CD14-positive monocyte (primary cell): ENCODE data around the gene GNAS. TPM values are rescaled to one million over a fixed set of nuclear protein-coding genes. Genes with fewer than 3 reads are reported as not detected.

Experiments used
- DNase-seq, 3 donors: peaks; one replicate each; pipeline ENCODE4 v3.0.0-alpha.2; 2011 to 2022
- H2AFZ ChIP-seq: 2 replicates; pipeline ENCODE4 v1.6.0; 2012; ENCODE audit warnings: mild to moderate bottlenecking, low read depth, low read length, inconsistent platforms; ENCODE audit not compliant: insufficient read depth, poor library complexity, severe bottlenecking
- H3K27ac ChIP-seq, 2 donors: 1 replicate in 1 of 2; 2 replicates in 1 of 2; pipeline ENCODE4 v1.5.1; 2012 to 2013; ENCODE audit warnings: low read length in 2 of 2, control low read depth in 1 of 2, inconsistent platforms in 1 of 2, low read depth in 1 of 2, mild to moderate bottlenecking in 1 of 2
- H3K27me3 ChIP-seq, 2 donors: one replicate each; pipeline versions ENCODE4 v1.6.0 to v1.6.1; 2011 to 2013; ENCODE audit warnings: low read length in 2 of 2; ENCODE audit not compliant: control insufficient read depth in 2 of 2, insufficient read depth in 2 of 2
- H3K36me3 ChIP-seq, 2 donors: replicated peaks in 1 of 2; 1 replicate in 1 of 2; 2 replicates in 1 of 2; pipeline versions ENCODE4 v1.5.1 to v1.6.1; 2012 to 2013; ENCODE audit warnings: low read length in 2 of 2, control low read depth in 1 of 2, inconsistent platforms in 1 of 2, mild to moderate bottlenecking in 1 of 2; ENCODE audit not compliant: insufficient read depth in 2 of 2, control insufficient read depth in 1 of 2
- H3K4me1 ChIP-seq, 2 donors: 1 replicate in 1 of 2; 2 replicates in 1 of 2; pipeline versions ENCODE4 v1.5.1 to v1.6.1; 2012 to 2013; ENCODE audit warnings: low read length in 2 of 2, control low read depth in 1 of 2, inconsistent platforms in 1 of 2, mild to moderate bottlenecking in 1 of 2, moderate library complexity in 1 of 2; ENCODE audit not compliant: insufficient read depth in 2 of 2, control insufficient read depth in 1 of 2
- H3K4me2 ChIP-seq: replicated peaks from 2 replicates; pipeline ENCODE3; 2012; ENCODE audit warnings: low read length, moderate library complexity, mild to moderate bottlenecking; ENCODE audit not compliant: poor library complexity, severe bottlenecking; ENCODE audit errors: extremely low read depth
- H3K4me3 ChIP-seq, 3 experiments: fragments of 200-600 bp in 1 of 3; sonication (generic) in 1 of 3; replicated peaks in 1 of 3; 1 replicate in 2 of 3; 2 replicates in 1 of 3; pipeline ENCODE4 v1.5.1; 2011 to 2013; ENCODE audit warnings: low read length in 3 of 3, mild to moderate bottlenecking in 3 of 3, control low read depth in 2 of 3, low read depth in 2 of 3, inconsistent platforms in 1 of 3, moderate library complexity in 1 of 3
- H3K79me2 ChIP-seq: 2 replicates; pipeline ENCODE4 v1.6.0; 2012; ENCODE audit warnings: mild to moderate bottlenecking, control low read depth, inconsistent platforms, low read length, moderate library complexity; ENCODE audit not compliant: insufficient read depth
- H3K9ac ChIP-seq: 2 replicates; pipeline ENCODE4 v1.6.0; 2017; ENCODE audit warnings: low read length, mild to moderate bottlenecking; ENCODE audit not compliant: insufficient read depth, poor library complexity, severe bottlenecking
- H3K9me3 ChIP-seq, 2 donors: replicated peaks in 1 of 2; 1 replicate in 1 of 2; 2 replicates in 1 of 2; pipeline versions ENCODE4 v1.5.1 to v1.6.1; 2012 to 2013; ENCODE audit warnings: low read length in 2 of 2, control low read depth in 1 of 2; ENCODE audit not compliant: control insufficient read depth in 1 of 2, insufficient read depth in 1 of 2
- H4K20me1 ChIP-seq: 2 replicates; pipeline ENCODE4 v1.6.0; 2012; ENCODE audit warnings: mild to moderate bottlenecking, low read length, control low read depth, moderate library complexity; ENCODE audit not compliant: insufficient read depth
- H3K27ac Mint-ChIP-seq, 7 donors: one replicate each; pipeline ENCODE4 v1.8.0; 2020; ENCODE audit warnings: mild to moderate bottlenecking in 7 of 7, mixed read lengths in 7 of 7, moderate library complexity in 6 of 7, inconsistent platforms in 2 of 7
- H3K27me3 Mint-ChIP-seq, 3 donors: one replicate each; pipeline ENCODE4 v1.8.0; 2021 to 2022; ENCODE audit warnings: low read depth in 3 of 3, mild to moderate bottlenecking in 3 of 3, mixed read lengths in 3 of 3, moderate library complexity in 3 of 3, inconsistent platforms in 1 of 3
- H3K36me3 Mint-ChIP-seq, 2 donors: one replicate each; pipeline ENCODE4 v1.8.0; 2020; ENCODE audit warnings: mixed read lengths in 2 of 2, inconsistent platforms in 1 of 2, mild to moderate bottlenecking in 1 of 2
- H3K4me1 Mint-ChIP-seq: one replicate; pipeline ENCODE4 v1.8.0; 2020; ENCODE audit warnings: mild to moderate bottlenecking, mixed read lengths
- H3K4me3 Mint-ChIP-seq, 2 donors: one replicate each; pipeline ENCODE4 v1.8.0; 2020; ENCODE audit warnings: mild to moderate bottlenecking in 2 of 2, mixed read lengths in 2 of 2, moderate library complexity in 1 of 2
- H3K9me3 Mint-ChIP-seq, 7 donors: one replicate each; pipeline ENCODE4 v1.8.0; 2020 to 2022; ENCODE audit warnings: mixed read lengths in 7 of 7, mild to moderate bottlenecking in 6 of 7, moderate library complexity in 6 of 7, inconsistent platforms in 2 of 7
- CTCF ChIP-seq: fragments of 200-600 bp; IDR thresholded peaks from one replicate; pipeline ENCODE4 v1.8.0; 2022; ENCODE audit warnings: antibody characterized with exemption, mild to moderate bottlenecking
- WGBS: methylation state at CpG from one replicate; pipeline ENCODE4 v1.1.5; 2013; ENCODE audit warnings: missing lambda C conversion rate; ENCODE audit not compliant: insufficient coverage; 5-methylcytosine and 5-hydroxymethylcytosine counted together
- intact Hi-C, 2 donors: fragments of 100-400 bp; cut with micrococcal nuclease; formaldehyde crosslinking; loops; one replicate each; pipeline versions ENCODE4 v1.15.0 to v1.15.1; 2023
- polyA plus RNA-seq, 3 donors: library from polyadenylated mRNA; depleted of rRNA in 1 of 3; unstranded in 2 of 3; stranded (reverse) in 1 of 3; fragments of 300-500 nt in 2 of 3; fragments of >200 nt in 1 of 3; fragmentation: Illumina TruSeq in 2 of 3; gene quantifications; 1 replicate in 2 of 3; 2 replicates in 1 of 3; pipeline ENCODE4 v1.2.3, GENCODE V29; 2012 to 2021

GNAS gene
- polyA plus RNA-seq, 3 donors: 109 to 1,105 (median 124) TPM

DNA sequence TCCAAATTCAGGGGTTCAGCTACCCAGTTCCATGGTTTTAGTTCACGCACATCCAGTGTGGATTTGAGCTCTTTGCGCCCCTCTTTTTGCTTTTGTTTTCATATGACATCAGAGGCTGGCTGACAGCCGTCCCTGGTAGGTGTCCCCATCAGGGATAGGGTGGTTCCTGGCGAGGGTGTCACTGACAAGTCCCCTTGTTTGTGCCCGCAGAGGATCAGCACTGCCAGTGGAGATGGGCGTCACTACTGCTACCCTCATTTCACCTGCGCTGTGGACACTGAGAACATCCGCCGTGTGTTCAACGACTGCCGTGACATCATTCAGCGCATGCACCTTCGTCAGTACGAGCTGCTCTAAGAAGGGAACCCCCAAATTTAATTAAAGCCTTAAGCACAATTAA is 58.0 kb downstream of the GNAS start:
- Mint-ChIP-seq H3K27me3 (peaks cover 0 to 3% (median 0%) of the 10 kb centered on the region in 3 donors), H3K27ac (peak overlapping the region in 1 of 7 donors; percentile 41), H3K36me3 (peaks cover 43 to 51% of the 10 kb centered on the region in 2 donors), H3K4me1 (peaks cover 34% of the 10 kb centered on the region), H3K9me3 (no peaks in the 10 kb centered on the region), H3K4me3 (no peak overlapping the region)
- TF ChIP-seq CTCF: no peak
- peaks cover 28 to 32% of the 10 kb centered on the region in 2 donors for H3K4me1 ChIP-seq
- H3K9me3 ChIP-seq: no peaks in the 10 kb centered on the region
- H3K79me2 ChIP-seq: peaks cover 16% of the 10 kb centered on the region
- 96% methylated on average over 7 of the region's 14 CpGs for WGBS
- DNase-seq: no peak
- H3K4me3 ChIP-seq: no peak overlapping the region
- H3K27me3 ChIP-seq: no peaks in the 10 kb centered on the region
- H2AFZ ChIP-seq: no peak overlapping the region
- intact Hi-C loops: no loop called here
- H3K27ac ChIP-seq: no peak overlapping the region
- peaks cover 38 to 42% of the 10 kb centered on the region in 2 donors for H3K36me3 ChIP-seq
- no peaks in the 10 kb centered on the region for H4K20me1 ChIP-seq
- no peak overlapping the region for H3K9ac ChIP-seq
- no peak overlapping the region for H3K4me2 ChIP-seq

GRCh38 chr20:58911309-58911708 is 58.8 kb downstream of the GNAS start:
- Histone ChIP-seq H3K4me2 (no peak overlapping the region), H3K4me3 (no peak overlapping the region), H3K27ac (no peak overlapping the region), H3K36me3 (peaks cover 30 to 34% of the 10 kb centered on the region in 2 donors), H2AFZ (no peak overlapping the region), H3K9ac (no peak overlapping the region), H4K20me1 (no peaks in the 10 kb centered on the region), H3K4me1 (peaks cover 23 to 26% of the 10 kb centered on the region in 2 donors), H3K9me3 (no peaks in the 10 kb centered on the region), H3K27me3 (no peaks in the 10 kb centered on the region), H3K79me2 (peaks cover 8% of the 10 kb centered on the region)
- intact Hi-C loops: no loop called here
- H3K36me3 Mint-ChIP-seq: peaks cover 36 to 42% of the 10 kb centered on the region in 2 donors
- peaks cover 34% of the 10 kb centered on the region for H3K4me1 Mint-ChIP-seq
- no peak for DNase-seq
- H3K4me3 Mint-ChIP-seq: no peak overlapping the region
- TF ChIP-seq CTCF: no peak
- H3K27me3 Mint-ChIP-seq: peaks cover 0 to 3% (median 0%) of the 10 kb centered on the region in 3 donors
- no peaks in the 10 kb centered on the region for H3K9me3 Mint-ChIP-seq
- H3K27ac Mint-ChIP-seq: no peak overlapping the region
- WGBS: no CpG with 5 or more reads among the region's 2 CpGs
